GM18517 (cell line): Measurements from ENCODE around the gene FITM2.

Source experiments
- ATAC-seq: cut with Tn5 transposase; IDR thresholded peaks from one replicate; pipeline ENCODE4 v1.9.1; 2021; ENCODE audit warnings: mild to moderate bottlenecking, moderate library complexity; ENCODE audit not compliant: unreplicated experiment

FITM2 gene

DNA sequence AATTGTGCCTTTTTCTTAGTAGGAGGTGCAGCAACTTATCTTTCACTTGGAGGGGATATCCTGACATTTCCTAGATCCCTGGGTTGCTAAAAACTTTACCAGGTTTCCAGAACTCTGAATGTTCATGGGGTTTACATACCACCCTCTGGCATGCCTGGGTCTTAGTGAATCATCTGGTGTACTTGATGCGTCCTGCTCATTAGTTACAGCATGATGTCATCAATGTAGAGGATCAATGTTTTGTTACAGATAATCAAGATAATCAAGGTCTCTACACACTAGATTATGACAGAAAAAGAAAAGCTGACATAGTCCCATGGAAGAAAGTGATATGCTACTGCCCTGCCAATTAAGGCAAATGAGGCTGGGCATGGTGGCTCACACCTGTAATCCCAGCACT, 27.0 kb downstream of the FITM2 start:
- no peak for ATAC-seq

DNA sequence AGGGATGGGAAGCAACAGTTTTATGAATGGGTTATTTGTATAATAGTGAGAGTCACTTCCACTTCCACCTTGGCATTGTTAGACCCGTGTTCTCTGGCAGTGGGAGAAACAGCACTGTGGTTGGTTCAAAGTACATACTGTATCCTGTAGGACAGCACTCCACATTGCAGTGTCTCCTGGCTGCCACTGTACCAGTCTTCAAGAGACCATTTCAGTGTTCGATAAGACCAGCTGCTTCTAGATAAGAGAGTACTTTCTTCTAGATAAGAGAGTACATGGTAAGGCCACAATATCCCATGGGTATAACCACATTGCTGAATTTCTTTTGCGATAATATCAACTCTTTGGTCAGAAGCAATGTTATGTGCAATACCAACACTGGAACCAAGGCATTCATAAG, 28.8 kb downstream of the FITM2 start:
- no peak for ATAC-seq

DNA sequence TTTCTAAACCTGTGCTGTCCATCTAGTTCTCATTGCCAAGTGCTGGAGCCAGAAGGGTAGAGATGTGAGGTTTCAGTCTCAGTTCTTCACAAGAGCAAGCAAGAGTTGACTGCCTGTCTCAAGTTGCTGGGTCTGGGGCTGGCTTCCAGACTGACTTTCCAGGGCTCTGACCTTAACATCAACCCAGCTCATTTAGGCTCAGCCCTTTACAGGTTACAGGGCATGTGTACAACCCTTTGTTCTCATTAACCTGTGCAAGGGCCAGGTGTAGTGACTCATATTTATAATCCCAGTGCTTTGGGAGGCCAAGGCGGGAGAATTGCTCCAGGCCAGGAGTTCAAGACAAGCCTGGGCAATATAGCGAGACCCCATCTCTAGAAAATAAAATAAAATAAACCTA, 30.6 kb downstream of the FITM2 start:
- ATAC-seq, result no peak

DNA sequence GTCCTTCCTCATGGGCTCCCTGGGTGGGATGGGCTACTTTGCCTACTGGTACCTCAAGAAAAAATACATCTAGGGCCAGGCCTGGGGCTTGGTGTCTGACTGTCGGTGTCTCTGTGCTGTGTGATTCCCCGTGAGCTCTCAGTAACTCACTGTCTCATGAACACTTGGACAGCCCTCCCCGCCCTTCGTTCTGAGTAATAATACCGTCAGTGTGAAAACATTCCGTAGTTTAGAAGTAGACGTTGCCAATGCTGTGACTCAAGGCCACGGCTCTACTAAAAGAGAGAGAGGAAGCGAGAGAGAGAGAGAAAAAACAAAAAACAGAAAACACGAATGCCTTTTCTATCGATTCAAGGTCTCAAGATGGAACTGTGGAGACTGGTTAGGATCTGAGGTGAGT, 31.8 kb downstream of the FITM2 start:
- no peak for ATAC-seq

DNA sequence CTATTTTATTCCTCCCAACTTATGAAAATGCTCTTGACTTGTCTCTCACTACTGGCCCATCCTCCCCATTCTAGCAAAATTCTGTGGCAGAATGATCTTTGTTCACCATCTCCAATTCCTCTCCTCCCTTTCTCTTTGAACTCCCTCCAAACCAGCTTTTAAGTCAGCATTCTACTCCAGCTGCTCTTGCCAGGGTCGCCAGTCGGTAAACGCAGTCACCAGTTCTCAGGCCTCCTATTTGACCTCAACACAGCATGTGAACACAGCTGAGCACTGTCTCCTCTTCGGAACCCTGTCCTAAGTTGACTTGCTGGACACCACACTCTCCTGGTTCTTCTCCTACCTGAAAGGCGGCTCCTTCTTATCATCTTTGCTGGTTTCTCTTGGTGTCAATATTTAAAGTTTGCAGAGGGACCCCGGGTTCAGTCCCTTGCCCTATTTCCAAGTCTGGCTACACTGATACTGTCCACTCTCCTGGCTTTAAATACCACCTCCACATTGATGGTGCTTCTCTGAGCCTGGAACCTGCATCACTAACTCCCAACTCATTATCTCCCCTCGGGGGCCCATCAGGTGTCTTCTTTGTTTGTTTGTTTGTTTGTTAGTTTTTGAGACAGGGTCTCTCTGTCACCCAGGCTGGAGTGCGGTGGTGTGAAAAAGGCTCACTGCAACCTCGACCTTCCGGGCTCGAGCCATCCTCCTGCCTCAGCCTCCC, 36.5 kb downstream of the FITM2 start:
- ATAC-seq, result no peak

DNA sequence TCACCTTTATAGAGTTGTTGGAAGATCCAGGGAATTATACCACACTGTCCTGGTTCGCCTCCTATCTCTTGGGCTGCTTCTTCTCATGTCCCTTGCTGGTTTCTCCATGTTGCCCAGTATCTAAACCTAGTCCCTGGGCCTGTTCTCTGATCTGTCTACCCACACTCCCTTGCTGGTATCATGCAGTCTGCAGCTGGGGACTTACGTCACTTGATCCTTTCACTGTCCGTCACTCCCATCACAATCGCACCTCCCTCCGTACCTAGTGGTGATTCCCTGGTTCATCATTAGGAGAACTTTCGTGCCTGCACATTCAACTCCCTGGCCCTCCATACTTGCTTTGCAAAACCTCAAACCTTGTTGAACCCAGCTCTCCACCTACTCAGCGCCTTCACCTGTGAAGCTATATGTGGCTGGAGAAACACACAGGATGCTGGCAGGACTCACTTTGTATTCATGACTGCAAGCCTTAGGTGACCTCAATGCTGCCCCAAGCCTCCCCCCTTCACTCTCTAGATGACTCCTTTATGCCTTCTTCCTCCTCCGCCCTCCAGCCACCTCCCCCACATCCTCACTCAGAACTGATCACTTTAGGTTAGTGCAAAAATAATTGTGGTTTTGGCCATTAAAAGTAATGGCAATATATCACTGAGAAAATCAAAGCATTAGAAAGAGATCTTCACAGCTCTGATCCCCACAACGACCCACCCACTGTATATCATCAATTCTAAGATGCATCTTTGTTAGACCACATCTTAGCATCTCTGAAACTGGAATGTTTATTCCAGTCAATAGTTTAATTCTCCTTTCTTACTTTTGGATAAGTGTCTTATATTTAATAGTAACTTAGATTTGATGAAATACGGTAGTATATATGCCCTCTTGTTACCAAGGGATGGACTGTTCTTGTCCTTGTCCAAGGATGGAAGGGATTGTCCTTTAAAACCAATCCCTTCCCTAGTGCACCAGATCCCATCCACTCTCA, 37.5 kb downstream of the FITM2 start:
- no peak for ATAC-seq

DNA sequence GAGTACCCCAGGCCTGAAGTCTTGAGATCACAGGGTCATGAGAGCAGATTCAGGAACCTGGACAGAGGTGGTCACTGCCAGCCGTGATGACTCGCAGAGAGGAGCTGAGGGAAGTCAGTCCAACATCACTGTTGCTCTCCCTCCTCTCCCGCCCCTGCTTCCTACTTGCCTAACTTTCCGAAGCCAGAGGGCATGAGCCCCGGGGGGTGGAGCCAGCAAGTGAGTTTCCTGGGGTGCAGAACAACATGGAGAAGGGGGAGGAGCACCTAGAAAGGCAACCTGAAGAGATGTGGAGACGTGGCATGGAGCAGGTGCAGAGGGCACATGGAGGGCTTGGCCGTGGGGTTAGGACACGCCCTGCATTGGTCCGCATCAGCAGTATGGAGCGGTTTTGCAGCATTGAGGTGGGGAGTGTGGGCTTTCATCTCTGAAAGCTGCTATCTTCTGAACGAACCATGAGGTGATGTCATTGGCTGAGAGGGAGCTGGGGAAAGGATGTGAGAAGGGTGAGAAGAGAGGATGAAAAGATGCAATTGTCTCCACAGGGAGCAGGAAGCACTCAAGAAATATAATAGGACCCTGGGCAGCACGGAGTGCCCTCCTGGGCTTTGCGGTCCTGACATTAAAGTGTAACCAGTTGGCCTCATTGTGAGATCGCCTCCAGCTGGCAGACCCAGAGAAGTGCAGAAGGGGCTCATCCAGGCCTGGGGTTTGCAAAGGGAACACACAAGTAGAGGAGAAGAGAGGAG, 38.9 kb downstream of the FITM2 start:
- ATAC-seq, result no peak

DNA sequence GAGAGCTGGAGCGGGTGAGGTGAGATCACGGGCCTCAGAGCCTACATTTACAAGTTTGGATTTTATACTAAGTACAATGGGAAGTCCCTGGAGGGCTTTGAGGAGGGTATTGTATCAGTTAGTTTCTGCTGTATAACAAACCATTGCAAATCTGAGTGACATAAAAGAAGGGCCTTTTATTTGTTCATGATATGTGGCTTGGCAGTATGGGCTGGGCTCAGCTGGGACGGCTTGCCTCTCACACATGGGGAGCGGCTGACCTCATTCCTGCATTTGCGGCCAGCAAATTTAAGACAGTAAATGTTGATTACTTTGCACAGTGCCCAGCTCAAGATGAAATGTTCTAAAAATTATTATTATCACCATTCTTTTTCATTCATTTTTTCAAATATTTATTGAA, 42.2 kb downstream of the FITM2 start:
- no peak for ATAC-seq

DNA sequence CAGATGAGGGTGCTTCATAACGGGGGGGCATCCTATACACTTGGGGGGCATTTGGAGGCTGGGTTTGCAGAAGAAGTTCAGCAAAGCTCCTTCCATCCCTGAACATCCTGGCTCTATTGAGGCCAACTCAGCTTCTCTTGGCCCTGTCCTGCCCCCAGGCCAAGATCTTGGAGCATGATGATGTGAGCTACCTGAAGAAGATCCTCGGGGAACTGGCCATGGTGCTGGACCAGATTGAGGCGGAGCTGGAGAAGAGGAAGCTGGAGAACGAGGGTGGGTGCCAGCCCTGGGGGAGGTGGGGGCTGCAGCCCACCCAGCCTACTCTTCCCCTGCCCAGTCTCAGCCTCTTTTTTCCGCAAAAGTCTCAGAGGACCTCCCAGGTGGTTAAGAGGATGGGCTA, 46.7 kb downstream of the FITM2 start:
- no peak for ATAC-seq

DNA sequence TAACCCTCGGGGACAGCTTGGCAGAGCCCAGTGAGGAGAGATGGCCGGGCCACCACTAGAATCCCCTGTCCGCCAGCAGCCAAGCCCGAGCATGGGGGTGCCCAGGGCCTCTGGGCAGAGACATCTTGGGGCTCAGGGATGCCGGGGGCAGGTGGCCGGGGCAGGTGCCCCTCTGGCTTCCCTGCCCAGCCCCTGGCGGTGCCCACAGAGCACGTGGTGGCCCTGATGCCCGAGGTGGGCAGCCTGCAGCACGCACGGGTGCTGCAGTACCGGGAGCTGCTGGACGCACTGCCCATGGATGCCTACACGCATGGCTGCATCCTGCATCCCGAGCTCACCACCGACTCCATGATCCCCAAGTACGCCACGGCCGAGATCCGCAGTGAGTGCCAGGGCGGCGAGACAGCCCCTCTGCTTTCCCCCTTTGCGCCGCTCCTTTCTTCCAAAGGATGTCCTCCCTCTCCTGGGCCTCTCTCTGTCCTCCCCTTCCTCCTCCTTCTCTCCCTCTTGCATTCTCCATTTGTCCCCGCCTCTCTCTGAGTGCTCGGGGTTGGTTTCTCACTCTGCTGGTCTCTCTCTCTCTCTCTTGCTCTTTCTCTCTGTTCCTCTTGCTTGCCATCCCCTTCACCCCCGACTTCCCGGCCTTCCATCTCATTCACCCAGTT, 52.6 kb downstream of the FITM2 start:
- no peak for ATAC-seq

DNA sequence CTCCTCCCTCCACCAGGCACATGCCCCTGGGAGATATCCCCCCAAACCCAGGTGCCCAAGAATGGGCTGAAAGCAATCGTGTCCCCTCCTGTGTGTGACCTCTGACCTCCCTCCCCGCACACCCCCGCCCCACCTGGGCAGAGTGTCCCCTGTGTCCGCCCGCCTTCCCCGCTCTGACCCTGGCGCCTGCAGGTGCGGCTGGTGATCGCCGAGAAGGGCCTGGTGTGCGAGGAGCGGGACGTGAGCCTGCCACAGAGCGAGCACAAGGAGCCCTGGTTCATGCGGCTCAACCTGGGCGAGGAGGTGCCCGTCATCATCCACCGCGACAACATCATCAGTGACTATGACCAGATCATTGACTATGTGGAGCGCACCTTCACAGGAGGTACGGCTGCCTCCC, 54.0 kb downstream of the FITM2 start:
- no peak for ATAC-seq

DNA sequence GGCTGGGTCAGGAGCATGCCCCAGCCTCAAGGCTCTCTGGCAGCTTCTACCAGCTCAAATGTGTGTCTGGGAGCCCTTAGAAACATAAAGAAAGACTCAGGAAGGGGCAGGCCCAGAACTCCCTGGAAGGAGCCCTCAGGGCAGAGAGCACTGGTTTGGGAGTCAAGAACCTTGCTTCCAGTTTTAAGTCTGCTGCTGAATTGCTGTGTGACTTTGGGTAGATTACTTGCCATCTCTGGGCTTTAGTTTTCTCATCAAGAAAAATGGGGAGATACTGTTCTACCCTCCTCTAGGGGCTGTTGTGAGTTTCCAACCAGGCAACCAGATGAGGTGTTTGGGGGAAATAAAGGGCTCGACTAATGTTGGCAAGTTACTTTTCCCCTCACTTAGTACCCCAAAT, 55.1 kb downstream of the FITM2 start:
- ATAC-seq, result no peak

DNA sequence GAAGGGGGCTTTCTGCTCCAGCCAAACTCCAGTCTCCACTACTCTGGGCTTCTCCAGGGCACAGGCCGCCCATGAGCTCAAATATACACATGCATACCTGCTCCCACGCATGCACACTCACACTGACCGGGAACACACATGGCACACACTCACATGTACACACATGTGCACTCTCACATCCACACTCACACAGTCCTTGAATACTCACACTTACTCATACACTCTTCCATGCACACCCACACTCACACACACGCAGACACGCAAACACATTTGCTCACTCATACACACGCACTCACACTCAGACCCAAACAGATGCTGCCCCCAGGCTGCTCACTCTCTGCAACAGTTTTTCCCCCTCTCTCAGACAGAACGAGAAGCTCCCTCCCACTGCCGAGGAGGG, 56.9 kb downstream of the FITM2 start:
- ATAC-seq, result no peak

DNA sequence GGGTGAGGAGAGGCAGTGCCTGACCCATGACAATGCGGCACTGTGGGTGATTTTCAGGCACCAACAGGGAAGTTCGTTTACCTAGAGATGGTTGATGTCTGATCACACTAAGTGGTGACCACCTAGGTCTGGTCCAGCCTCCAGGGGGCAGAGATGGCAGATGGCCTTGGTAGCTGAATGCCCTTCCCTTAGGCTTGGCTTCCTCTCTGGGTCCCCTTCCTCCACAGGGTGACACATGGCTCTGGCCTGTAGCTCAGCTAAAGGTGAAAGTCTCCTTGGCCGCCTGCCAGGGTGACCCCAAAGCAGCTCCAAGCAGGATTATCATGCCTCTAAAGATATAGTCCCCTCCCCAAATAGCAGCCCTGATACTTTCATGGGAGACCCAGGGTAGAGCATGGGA, 57.5 kb downstream of the FITM2 start:
- no peak for ATAC-seq
